Measurements from ENCODE around the gene EFNA4. TPM values are rescaled to one million over a fixed set of nuclear protein-coding genes. Genes with fewer than 3 reads are reported as not detected.

EFNA4 gene
- total RNA-seq, 1 donor from 2014 or later = 10.1 TPM

DNA sequence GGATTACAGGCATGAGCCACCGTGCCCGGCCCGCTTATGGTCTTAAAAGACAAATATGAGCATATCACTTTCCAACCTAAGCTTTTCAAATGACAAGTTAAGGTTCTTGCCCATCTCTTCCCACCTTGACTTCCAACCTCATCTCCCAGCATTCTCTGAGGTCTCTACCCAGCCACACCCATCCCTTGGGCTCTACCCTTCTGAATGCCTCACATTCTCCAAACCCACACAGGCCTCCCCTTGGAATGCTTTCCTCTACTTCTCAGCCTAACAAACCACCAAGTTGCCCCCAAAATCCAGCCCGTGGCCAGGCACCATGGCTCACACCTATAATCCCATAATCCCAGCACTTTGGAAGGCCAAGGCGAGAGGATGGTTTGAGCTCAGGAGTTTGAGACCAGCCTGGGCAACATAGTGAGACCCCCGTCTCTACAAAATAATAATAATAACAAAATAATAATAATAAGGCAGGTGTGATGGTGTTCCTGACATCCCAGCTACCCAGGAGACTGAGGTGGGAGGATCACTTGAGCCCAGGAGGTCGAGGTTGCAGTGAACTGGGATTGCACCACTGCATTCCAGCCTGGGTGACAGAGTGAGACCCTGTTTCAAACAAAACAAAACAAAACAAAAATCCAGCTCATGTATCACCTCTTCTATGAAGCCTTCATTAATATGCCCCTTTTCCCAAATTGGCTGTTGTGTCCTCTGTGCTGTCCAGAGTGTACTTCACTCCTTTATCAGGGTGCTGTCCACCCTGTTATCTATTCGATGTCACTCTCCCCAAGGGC lies 41.2 kb upstream of the EFNA4 start:
- Mint-ChIP-seq H3K27me3 (ENCODE audit: unreplicated experiment) (no peaks in the 10 kb centered on the region), H3K36me3 (ENCODE audit: unreplicated experiment) (no peaks in the 10 kb centered on the region), H3K9me3 (ENCODE audit: unreplicated experiment) (no peaks in the 10 kb centered on the region), H3K4me3 (ENCODE audit: unreplicated experiment) (no peak overlapping the region), H3K4me1 (ENCODE audit: unreplicated experiment) (peaks cover 34% of the 10 kb centered on the region), H3K27ac (ENCODE audit: unreplicated experiment) (no peak overlapping the region)
- DNase-seq (ENCODE audit: extremely low spot score, unreplicated experiment) = no peak
- TF ChIP-seq, protein P1, sequence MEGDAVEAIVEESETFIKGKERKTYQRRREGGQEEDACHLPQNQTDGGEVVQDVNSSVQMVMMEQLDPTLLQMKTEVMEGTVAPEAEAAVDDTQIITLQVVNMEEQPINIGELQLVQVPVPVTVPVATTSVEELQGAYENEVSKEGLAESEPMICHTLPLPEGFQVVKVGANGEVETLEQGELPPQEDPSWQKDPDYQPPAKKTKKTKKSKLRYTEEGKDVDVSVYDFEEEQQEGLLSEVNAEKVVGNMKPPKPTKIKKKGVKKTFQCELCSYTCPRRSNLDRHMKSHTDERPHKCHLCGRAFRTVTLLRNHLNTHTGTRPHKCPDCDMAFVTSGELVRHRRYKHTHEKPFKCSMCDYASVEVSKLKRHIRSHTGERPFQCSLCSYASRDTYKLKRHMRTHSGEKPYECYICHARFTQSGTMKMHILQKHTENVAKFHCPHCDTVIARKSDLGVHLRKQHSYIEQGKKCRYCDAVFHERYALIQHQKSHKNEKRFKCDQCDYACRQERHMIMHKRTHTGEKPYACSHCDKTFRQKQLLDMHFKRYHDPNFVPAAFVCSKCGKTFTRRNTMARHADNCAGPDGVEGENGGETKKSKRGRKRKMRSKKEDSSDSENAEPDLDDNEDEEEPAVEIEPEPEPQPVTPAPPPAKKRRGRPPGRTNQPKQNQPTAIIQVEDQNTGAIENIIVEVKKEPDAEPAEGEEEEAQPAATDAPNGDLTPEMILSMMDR (IDR thresholded peaks at IDR 0.05) = no peak

GRCh38 chr1:155022927-155023236 lies 40.7 kb upstream of the EFNA4 start:
- no peak overlapping the region for H3K27ac Mint-ChIP-seq (ENCODE audit: unreplicated experiment)
- TF ChIP-seq, protein P1 (IDR thresholded peaks at IDR 0.05) = no peak
- no peak for DNase-seq (ENCODE audit: extremely low spot score, unreplicated experiment)
- peaks cover 29% of the 10 kb centered on the region for H3K4me1 Mint-ChIP-seq (ENCODE audit: unreplicated experiment)
- no peaks in the 10 kb centered on the region for H3K36me3 Mint-ChIP-seq (ENCODE audit: unreplicated experiment)
- no peak overlapping the region for H3K4me3 Mint-ChIP-seq (ENCODE audit: unreplicated experiment)
- no peaks in the 10 kb centered on the region for H3K27me3 Mint-ChIP-seq (ENCODE audit: unreplicated experiment)
- H3K9me3 Mint-ChIP-seq (ENCODE audit: unreplicated experiment) = no peaks in the 10 kb centered on the region

- DNase-seq (ENCODE audit: extremely low spot score, unreplicated experiment) = no peak
- no peak overlapping the region for H3K4me3 Mint-ChIP-seq (ENCODE audit: unreplicated experiment)
- H3K9me3 Mint-ChIP-seq (ENCODE audit: unreplicated experiment) = no peaks in the 10 kb centered on the region
- TF ChIP-seq, protein P1 (IDR thresholded peaks at IDR 0.05) = no peak
- peaks cover 23% of the 10 kb centered on the region for H3K4me1 Mint-ChIP-seq (ENCODE audit: unreplicated experiment)
- no peak overlapping the region for H3K27ac Mint-ChIP-seq (ENCODE audit: unreplicated experiment)
- H3K27me3 Mint-ChIP-seq (ENCODE audit: unreplicated experiment) = no peaks in the 10 kb centered on the region
- H3K36me3 Mint-ChIP-seq (ENCODE audit: unreplicated experiment) = no peaks in the 10 kb centered on the region
Observed at GRCh38 chr1:155023627-155024026, 39.9 kb upstream of the EFNA4 start.

DNA sequence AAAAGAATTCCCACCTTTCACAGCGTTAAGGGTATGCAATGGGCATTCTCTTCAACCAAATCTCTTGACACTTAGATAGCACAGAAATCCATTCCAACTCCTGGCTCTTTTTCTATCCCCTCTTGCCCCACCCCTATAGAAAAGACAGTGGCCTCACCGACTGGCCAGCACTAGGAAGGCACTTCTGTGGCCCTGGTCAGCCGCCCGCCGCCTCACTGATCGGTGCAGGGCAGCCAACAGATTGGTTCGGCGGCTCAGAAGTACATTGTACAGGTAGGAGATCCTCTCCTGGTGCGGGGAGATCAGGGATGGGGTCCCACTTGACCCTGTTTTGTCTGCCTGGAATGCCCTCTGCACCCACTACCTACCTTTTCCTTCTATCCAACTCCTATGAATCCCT lies 39.2 kb upstream of the EFNA4 start:
- TF ChIP-seq, protein P1 (IDR thresholded peaks at IDR 0.05) = no peak
- H3K27me3 Mint-ChIP-seq (ENCODE audit: unreplicated experiment) = no peaks in the 10 kb centered on the region
- no peak for DNase-seq (ENCODE audit: extremely low spot score, unreplicated experiment)
- H3K4me1 Mint-ChIP-seq (ENCODE audit: unreplicated experiment) = peaks cover 18% of the 10 kb centered on the region
- H3K27ac Mint-ChIP-seq (ENCODE audit: unreplicated experiment) = no peak overlapping the region
- no peaks in the 10 kb centered on the region for H3K36me3 Mint-ChIP-seq (ENCODE audit: unreplicated experiment)
- H3K9me3 Mint-ChIP-seq (ENCODE audit: unreplicated experiment) = no peaks in the 10 kb centered on the region
- no peak overlapping the region for H3K4me3 Mint-ChIP-seq (ENCODE audit: unreplicated experiment)

- no peaks in the 10 kb centered on the region for H3K27me3 Mint-ChIP-seq (ENCODE audit: unreplicated experiment)
- peaks cover 10% of the 10 kb centered on the region for H3K4me1 Mint-ChIP-seq (ENCODE audit: unreplicated experiment)
- TF ChIP-seq, protein P1 (IDR thresholded peaks at IDR 0.05) = no peak
- no peak overlapping the region for H3K4me3 Mint-ChIP-seq (ENCODE audit: unreplicated experiment)
- H3K27ac Mint-ChIP-seq (ENCODE audit: unreplicated experiment) = no peak overlapping the region
- H3K36me3 Mint-ChIP-seq (ENCODE audit: unreplicated experiment) = no peaks in the 10 kb centered on the region
- H3K9me3 Mint-ChIP-seq (ENCODE audit: unreplicated experiment) = no peaks in the 10 kb centered on the region
- DNase-seq (ENCODE audit: extremely low spot score, unreplicated experiment) = no peak
Observed at GRCh38 chr1:155026154-155026553, 37.4 kb upstream of the EFNA4 start.
